Measurements from ENCODE around the gene SLC16A14.

Gene SLC16A14

GRCh38 chr2:230023313-230023712 lies 45.4 kb downstream of the SLC16A14 start:
- no peak for DNase-seq

DNA sequence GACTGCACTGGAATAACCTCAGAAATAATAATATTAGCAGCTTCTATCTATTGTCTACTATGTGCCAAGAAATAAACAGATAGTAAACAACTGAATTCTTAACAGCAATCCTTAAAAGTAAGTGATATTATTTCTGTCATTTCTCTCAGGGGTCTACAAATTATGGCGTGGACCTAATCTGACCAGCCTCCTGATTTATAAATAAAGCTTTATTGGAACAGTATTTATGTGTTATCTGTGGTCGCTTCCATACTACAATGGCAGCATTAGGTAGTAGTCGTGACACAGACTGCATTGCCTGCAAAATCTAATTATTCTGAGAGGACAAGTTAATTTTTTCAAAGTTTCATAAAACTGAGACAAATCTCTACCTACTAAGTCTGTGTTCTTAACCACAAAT lies 49.0 kb downstream of the SLC16A14 start:
- no peak for DNase-seq

DNA sequence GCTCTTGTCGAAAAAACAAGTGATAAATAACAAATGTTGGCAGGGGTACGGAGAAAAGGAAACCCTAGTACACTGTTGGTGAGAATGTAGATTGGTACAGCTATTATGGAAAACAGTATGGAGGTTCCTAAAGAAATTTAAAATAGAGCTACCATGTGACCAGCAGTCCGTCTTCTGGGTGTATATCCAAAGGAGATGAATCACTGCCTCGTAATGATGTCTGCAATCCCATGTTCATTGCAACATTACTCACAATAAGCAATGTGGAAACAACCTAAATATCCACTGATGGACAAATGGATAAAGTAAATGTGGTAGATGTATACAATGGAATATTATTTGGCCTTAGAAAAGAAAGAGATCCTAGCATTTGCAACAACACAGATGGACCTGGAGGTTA lies 50.6 kb downstream of the SLC16A14 start:
- no peak for DNase-seq

DNA sequence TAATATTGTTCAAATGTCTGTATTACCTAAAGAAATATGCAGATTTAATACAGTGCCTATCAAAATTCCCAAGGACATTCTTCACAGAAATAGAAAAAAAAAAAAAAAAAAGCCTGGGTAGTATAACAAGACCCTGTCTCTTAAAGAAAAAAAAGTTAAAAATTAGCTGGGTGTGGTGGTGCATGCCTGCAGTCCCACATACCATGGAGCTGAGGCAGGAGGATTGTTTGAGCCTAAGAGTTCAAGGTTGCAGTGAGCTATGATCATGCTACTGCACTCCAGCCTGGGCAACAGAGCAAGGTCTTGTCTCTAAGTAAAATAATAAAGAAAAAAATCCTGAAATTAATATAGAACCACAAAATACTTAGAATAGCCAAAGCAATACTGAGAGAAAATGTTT lies 51.9 kb downstream of the SLC16A14 start:
- no peak for DNase-seq

GRCh38 chr2:230012267-230012884 lies 56.3 kb downstream of the SLC16A14 start:
- no peak for DNase-seq

- no peak for DNase-seq
These were observed 57.1 kb downstream of the SLC16A14 start for GRCh38 chr2:230011617-230012016.

DNA sequence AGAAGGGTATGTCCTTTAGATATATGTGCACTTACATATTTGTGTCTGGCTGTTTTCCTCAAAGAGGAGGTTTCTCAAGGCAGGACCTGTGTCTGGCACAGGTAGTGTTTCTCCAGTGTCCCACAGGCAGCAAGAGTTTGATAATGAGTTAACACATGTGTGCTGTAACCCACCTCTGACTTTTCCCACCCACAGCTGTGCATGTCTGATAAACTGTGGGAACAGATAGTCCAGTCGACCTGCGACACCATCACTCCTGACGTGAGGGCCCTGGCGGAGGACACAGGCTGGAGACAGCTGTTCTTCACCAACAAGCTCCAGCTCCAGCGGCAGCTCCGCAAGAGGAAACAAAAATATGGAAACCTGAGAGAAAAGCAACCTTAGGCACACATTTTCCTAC lies 58.2 kb downstream of the SLC16A14 start:
- no peak for DNase-seq

DNA sequence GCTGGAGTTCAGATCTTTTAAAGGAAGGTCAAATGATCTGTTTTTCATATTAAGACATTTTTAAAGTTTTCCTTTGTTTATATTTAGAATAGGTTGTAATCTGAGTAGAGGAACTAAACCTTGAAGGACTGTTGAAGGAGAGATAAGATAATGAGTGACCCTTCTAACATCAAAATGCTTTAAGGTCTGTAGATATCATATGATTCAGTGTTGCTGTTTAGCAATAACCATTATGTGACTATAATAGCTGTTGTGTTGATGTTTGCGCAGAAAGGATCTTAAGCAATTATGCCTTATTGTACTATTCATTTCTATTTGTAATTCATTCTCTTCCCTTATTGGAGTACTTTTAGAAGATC lies 60.0 kb downstream of the SLC16A14 start:
- DNase-seq = no peak

DNA sequence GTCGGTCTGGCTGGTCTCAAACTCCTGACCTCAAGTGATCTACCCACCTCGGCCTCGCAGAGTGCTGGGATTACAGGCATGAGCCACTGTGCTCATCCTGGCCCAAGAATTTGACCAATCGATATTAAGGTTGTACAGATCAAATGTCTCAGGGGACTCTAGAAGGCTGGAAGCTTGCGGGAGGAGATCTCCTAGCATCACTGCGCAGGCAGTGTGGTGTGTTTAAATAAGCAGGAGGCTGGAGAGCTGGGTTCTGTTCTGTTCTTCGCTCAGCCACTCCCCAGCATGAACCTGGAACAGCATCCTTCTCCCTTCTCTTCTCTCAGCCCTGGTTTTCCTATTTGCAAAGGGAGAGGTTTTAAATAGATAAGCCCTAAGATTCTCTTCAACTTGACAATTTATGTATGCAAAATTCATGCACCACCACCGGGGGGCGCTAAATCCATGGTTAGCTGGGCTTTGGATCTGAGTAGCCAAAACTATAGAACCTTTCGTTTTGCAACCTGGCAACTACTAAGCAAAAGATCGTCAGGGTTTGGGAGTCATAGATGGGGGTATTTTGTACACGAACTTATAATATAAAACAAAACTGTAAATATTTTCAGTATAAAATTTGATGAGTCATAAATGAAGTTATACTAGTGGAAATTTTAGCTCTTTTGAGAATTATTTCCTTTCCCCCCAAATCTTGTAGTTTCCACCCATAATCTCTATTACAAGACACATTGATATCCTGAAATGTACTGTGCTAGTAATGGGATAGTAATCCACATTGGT lies 60.6 kb downstream of the SLC16A14 start:
- peak; percentile 2 for DNase-seq

GRCh38 chr2:230000118-230000841 lies 68.4 kb downstream of the SLC16A14 start:
- no peak for DNase-seq

GRCh38 chr2:229997565-229997964 lies 71.2 kb downstream of the SLC16A14 start:
- no peak for DNase-seq

DNA sequence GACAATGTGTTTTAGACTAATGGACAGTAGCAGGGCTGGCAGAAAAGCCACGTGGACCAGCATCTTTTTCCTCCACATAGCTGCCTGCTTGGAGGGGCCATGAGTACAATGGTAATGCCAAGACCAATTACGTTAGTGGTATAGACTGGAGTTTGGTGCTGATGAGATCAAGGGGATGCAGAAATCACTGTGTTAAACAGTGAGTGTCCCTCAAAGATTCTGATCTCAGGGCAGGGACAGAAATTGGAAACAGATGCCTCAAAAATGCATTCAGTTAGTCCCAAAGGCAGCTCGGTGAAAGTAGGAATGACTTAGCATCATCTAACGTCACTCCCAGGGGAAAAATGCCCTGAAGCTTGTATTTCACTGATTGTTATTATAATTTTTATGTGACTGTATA lies 72.4 kb downstream of the SLC16A14 start:
- no peak for DNase-seq

DNA sequence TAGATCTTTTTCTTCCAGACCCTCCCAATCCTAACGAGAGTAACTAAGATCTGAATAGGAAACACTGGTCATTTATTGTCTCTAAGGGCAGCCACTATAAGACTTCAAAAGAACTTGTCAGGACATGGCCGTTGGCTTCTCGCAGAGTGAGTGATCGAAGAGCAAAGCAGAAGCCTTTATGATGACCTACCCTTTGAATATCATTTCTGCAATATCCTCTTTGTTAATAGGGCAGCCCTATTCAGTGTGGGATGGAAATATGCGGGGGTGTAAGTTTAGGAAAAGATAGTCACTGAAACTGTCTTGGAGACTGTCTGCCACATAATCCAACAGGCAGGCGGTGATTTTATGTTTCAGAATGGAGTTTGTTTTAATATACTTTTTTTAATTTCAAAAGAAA lies 75.5 kb downstream of the SLC16A14 start:
- DNase-seq = no peak
